OCI-LY7 (cell line): ENCODE data around the gene RHOB.

Source experiments
- EZH2phosphoT487 ChIP-seq: fragments of 200-600 bp; sonication (generic); IDR thresholded peaks from 2 replicates; pipeline ENCODE4 v1.6.1; 2018; ENCODE audit warnings: low read depth, borderline replicate concordance, mild to moderate bottlenecking, mixed run types, antibody characterized with exemption, low read length, moderate library complexity, mixed read lengths
- TF ChIP-seq, protein P1 (sequence below): fragments of 200-600 bp; sonication (generic); conservative IDR thresholded peaks from 2 replicates; pipeline ENCODE4 v1.5.1; 2014; ENCODE audit warnings: mild to moderate bottlenecking, antibody characterized with exemption, low read length, moderate library complexity, mixed read lengths

DNA sequence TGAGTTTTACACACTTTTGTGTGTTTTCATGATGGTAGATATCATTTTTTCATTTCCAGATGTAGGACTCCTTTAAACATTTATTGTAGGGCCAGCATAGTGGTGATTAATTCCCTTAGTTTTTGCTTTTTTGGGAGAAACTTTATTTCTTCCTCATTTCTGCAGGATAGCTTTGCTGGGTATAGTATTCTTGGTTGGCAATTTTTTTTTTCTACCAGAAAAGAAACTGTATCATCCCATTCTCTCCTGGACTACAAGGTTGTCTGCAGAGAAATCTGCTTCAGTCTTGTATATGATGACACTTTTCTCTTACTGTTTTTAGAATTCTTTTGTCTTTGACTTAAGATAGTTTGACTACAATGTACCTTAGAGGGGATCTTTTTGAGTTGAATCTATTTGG, 37.8 kb upstream of the RHOB start:
- TF ChIP-seq, protein P1, sequence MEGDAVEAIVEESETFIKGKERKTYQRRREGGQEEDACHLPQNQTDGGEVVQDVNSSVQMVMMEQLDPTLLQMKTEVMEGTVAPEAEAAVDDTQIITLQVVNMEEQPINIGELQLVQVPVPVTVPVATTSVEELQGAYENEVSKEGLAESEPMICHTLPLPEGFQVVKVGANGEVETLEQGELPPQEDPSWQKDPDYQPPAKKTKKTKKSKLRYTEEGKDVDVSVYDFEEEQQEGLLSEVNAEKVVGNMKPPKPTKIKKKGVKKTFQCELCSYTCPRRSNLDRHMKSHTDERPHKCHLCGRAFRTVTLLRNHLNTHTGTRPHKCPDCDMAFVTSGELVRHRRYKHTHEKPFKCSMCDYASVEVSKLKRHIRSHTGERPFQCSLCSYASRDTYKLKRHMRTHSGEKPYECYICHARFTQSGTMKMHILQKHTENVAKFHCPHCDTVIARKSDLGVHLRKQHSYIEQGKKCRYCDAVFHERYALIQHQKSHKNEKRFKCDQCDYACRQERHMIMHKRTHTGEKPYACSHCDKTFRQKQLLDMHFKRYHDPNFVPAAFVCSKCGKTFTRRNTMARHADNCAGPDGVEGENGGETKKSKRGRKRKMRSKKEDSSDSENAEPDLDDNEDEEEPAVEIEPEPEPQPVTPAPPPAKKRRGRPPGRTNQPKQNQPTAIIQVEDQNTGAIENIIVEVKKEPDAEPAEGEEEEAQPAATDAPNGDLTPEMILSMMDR: no peak
- TF ChIP-seq EZH2phosphoT487: no peak
